ENCODE data around the gene MICAL2. TPM values are rescaled to one million over a fixed set of nuclear protein-coding genes. Genes with fewer than 3 reads are reported as not detected.

The MICAL2 gene
- total and polyA plus RNA-seq, 2 of the 13 experiments (the other 11 are each of a cell fraction or from before 2014, with no cell fraction given) = 0.78 to 1.1 TPM

DNA sequence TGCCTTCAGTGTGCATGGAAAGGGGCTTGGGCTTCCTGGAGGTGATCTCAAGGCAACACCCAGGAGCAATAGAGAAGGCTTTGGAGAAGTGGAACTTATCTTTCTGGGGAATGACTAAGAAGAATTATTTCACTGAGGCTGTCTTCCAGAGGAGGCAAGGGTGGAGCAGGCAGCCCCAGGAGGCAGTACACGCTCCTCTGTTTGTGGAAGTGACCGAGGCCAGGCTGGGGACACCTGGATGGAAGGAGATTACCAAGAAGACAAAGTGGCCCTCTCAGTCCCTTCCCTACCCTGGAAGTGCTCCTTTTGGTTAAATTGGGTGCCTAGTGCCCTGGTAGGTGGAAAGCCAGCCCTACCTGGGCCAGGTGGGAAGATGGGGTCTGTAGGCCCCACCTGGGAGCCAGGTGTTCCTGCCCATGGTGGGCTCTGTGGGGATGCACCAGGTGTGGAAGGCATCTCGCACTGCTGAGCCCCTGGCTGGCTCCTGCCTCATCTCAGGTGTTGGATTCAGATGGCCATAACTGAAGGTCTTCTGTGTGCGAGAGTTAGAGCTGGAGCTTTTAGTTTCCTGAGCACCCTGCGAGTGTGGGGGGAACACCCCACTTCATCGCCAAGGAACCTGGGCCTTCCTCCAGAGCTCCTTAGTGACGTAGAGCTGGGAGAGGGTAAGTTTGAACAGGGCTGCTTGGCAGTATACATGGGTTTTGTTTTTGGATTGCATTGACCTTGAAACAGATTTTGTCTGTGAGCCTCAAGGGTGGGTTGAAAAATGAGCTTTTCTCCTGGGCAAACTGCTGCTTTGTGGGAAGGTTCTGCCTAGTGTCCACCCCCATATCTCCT is 46.1 kb downstream of the MICAL2 start (continued):
- TF ChIP-seq CHD4 (IDR thresholded peaks at IDR 0.05; ENCODE audit: borderline replicate concordance, low read length) (no peak), ADNP (CRISPR knock-in tag; IDR thresholded peaks at IDR 0.05) (no peak)

DNA sequence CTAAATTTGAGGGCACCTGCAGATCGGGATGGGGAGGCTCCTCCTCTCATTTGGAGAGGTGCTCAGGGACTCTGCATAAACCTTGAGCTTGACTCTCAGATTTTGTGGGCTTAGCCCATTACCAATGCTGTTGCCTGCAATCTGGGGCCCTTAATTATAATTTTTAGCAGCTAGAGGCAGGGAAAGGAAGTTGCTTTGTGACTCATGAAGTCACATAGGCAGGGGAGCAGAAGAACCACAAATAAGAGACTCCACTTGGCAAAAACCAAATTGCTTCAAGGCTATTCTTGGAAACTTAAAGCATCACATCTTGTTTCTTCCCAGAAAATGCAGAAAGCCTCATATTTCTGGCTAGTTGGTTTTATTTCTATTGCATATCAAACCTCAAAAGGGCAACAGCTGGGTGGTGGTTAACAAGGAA is 46.9 kb downstream of the MICAL2 start:
- no peak for FAIRE-seq
- Histone ChIP-seq H3K36me3 (replicated peaks in 1 of 2; ENCODE audit: control insufficient read depth in 1 of 2, insufficient read depth in 2 of 2, low read length in 2 of 2) (no peaks in the 10 kb centered on the region), H3K9me3 (ENCODE audit: low read length) (no peaks in the 10 kb centered on the region), H3K27me3 (ENCODE audit: control insufficient read depth in 1 of 2, insufficient read depth in 2 of 2, low read length in 2 of 2) (no peaks in the 10 kb centered on the region), H4K20me1 (ENCODE audit: insufficient read depth, low read length) (no peaks in the 10 kb centered on the region), H3K9ac (ENCODE audit: insufficient read depth, low read depth, low read length) (no peak overlapping the region), H3K4me1 (ENCODE audit: insufficient read depth, low read length) (no peaks in the 10 kb centered on the region), H3K79me2 (ENCODE audit: insufficient read depth, low read length) (no peaks in the 10 kb centered on the region), H3K4me3 (replicated peaks in 1 of 3; ENCODE audit: insufficient read depth in 1 of 3, low read depth in 2 of 3, low read length in 3 of 3) (no peak overlapping the region), H3K27ac (ENCODE audit: extremely low read length, insufficient read depth, low read length) (no peak overlapping the region), H2AFZ (ENCODE audit: low read length) (no peak overlapping the region), H3K4me2 (ENCODE audit: low read depth, low read length) (no peak overlapping the region)
- intact Hi-C loops (cut with micrococcal nuclease; ENCODE audit: unreplicated experiment) = no loop called here
- ChIA-PET CTCF (ENCODE audit: low intra/inter-chr PET ratio, low total read pairs) (no interaction called here), POLR2A (no interaction called here)
- no TSS peak for BruUV-seq (replicated peaks)
- in situ Hi-C loops (cut with HindIII; ENCODE audit: extremely low pct_ligation_motif_present, low pct_unique_long_range_greater_than_20kb) = no loop called here
- no peak for DNase-seq (ENCODE audit: low spot score)
- no peak for ATAC-seq
- 63% methylated on average over 1 of the region's 1 CpG for WGBS (ENCODE audit: low lambda C conversion rate)
- TF ChIP-seq MBNL3 (CRISPR knock-in tag; conservative IDR thresholded peaks at IDR 0.05) (no peak), ATRX (CRISPR knock-in tag; IDR thresholded peaks at IDR 0.05; ENCODE audit: borderline replicate concordance) (no peak), ZNF253 (CRISPR knock-in tag; IDR thresholded peaks at IDR 0.05; ENCODE audit: borderline replicate concordance) (no peak), POLR2G (IDR thresholded peaks at IDR 0.05; ENCODE audit: low read depth, low read length) (no peak), HNRNPH1 (optimal IDR thresholded peaks at IDR 0.05; ENCODE audit: low read depth, low read length) (no peak), ZNF589 (CRISPR knock-in tag; conservative IDR thresholded peaks at IDR 0.05) (no peak), YEATS4 (CRISPR knock-in tag; IDR thresholded peaks at IDR 0.05; ENCODE audit: borderline replicate concordance) (no peak)
- TF ChIP-seq, protein P1, sequence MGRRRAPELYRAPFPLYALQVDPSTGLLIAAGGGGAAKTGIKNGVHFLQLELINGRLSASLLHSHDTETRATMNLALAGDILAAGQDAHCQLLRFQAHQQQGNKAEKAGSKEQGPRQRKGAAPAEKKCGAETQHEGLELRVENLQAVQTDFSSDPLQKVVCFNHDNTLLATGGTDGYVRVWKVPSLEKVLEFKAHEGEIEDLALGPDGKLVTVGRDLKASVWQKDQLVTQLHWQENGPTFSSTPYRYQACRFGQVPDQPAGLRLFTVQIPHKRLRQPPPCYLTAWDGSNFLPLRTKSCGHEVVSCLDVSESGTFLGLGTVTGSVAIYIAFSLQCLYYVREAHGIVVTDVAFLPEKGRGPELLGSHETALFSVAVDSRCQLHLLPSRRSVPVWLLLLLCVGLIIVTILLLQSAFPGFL (CRISPR knock-in tag; IDR thresholded peaks at IDR 0.05) = no peak
- TF ChIP-seq, protein P2, sequence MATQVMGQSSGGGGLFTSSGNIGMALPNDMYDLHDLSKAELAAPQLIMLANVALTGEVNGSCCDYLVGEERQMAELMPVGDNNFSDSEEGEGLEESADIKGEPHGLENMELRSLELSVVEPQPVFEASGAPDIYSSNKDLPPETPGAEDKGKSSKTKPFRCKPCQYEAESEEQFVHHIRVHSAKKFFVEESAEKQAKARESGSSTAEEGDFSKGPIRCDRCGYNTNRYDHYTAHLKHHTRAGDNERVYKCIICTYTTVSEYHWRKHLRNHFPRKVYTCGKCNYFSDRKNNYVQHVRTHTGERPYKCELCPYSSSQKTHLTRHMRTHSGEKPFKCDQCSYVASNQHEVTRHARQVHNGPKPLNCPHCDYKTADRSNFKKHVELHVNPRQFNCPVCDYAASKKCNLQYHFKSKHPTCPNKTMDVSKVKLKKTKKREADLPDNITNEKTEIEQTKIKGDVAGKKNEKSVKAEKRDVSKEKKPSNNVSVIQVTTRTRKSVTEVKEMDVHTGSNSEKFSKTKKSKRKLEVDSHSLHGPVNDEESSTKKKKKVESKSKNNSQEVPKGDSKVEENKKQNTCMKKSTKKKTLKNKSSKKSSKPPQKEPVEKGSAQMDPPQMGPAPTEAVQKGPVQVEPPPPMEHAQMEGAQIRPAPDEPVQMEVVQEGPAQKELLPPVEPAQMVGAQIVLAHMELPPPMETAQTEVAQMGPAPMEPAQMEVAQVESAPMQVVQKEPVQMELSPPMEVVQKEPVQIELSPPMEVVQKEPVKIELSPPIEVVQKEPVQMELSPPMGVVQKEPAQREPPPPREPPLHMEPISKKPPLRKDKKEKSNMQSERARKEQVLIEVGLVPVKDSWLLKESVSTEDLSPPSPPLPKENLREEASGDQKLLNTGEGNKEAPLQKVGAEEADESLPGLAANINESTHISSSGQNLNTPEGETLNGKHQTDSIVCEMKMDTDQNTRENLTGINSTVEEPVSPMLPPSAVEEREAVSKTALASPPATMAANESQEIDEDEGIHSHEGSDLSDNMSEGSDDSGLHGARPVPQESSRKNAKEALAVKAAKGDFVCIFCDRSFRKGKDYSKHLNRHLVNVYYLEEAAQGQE (IDR thresholded peaks at IDR 0.05; ENCODE audit: borderline replicate concordance in 1 of 2, low read depth in 1 of 2, low read length in 2 of 2) = no peak
- TF ChIP-seq, protein P3, sequence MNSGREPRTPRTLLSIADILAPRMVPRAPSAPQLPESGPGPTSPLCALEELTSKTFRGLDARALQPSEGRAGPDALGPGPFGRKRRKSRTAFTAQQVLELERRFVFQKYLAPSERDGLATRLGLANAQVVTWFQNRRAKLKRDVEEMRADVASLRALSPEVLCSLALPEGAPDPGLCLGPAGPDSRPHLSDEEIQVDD (CRISPR knock-in tag; IDR thresholded peaks at IDR 0.05; ENCODE audit: borderline replicate concordance) = no peak
- TF ChIP-seq, protein P4, sequence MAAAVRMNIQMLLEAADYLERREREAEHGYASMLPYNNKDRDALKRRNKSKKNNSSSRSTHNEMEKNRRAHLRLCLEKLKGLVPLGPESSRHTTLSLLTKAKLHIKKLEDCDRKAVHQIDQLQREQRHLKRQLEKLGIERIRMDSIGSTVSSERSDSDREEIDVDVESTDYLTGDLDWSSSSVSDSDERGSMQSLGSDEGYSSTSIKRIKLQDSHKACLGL (CRISPR knock-in tag; IDR thresholded peaks at IDR 0.05) = no peak
- TF ChIP-seq, protein P5, sequence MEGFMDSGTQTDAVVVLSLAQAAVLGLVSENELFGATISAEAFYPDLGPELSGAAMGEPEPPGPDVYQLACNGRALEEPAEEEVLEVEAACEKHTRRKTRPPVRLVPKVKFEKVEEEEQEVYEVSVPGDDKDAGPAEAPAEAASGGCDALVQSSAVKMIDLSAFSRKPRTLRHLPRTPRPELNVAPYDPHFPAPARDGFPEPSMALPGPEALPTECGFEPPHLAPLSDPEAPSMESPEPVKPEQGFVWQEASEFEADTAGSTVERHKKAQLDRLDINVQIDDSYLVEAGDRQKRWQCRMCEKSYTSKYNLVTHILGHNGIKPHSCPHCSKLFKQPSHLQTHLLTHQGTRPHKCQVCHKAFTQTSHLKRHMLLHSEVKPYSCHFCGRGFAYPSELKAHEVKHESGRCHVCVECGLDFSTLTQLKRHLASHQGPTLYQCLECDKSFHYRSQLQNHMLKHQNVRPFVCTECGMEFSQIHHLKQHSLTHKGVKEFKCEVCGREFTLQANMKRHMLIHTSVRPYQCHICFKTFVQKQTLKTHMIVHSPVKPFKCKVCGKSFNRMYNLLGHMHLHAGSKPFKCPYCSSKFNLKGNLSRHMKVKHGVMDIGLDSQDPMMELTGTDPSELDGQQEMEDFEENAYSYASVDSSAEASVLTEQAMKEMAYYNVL (CRISPR knock-in tag; IDR thresholded peaks at IDR 0.05; ENCODE audit: borderline replicate concordance) = no peak
